Measurements from ENCODE around the gene CPLX1. TPM values are rescaled to one million over a fixed set of nuclear protein-coding genes. Genes with fewer than 3 reads are reported as not detected.
"Not testable (repeated sequence)": the region's sequence is repeated elsewhere in the genome, so short reads cannot be mapped to it uniquely, and the experiment has no call there.

The CPLX1 gene
- total RNA-seq, 1 experiment from 2014 or later: not detected

DNA sequence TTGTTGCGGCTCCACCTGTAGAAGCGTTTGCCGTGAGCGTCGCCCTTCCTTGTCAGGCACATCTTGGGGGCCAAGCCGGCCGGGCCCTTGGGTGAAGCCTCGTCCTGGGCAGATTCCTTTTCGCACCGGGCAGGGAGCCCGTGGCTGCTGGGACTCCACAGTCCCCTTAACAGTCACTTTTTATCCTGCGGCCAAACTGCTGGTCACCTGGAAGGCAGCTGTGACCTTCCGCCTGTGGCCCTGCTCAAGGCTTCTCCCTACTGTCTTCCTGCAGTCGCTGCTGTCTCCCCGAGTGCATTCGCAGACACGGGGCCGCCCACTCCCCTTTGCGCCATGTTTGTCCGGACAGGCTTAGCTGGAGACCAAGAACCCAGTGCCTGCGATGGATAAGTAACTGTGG, 65.3 kb downstream of the CPLX1 start:
- Histone ChIP-seq H3K36me3 (peaks cover 18% of the 10 kb centered on the region; the same call in 1 of the 2 replicates), H3K9me3 (replicated peaks) (no peaks in the 10 kb centered on the region), H3K27me3 (replicated peaks) (no peaks in the 10 kb centered on the region), H3K4me3 (no peak overlapping the region), H3K27ac (no peak overlapping the region), H3K4me1 (replicated peaks) (no peaks in the 10 kb centered on the region)
- DNase-seq (ENCODE audit: low read depth in 1 of 2, low spot score in 2 of 2): no peak

DNA sequence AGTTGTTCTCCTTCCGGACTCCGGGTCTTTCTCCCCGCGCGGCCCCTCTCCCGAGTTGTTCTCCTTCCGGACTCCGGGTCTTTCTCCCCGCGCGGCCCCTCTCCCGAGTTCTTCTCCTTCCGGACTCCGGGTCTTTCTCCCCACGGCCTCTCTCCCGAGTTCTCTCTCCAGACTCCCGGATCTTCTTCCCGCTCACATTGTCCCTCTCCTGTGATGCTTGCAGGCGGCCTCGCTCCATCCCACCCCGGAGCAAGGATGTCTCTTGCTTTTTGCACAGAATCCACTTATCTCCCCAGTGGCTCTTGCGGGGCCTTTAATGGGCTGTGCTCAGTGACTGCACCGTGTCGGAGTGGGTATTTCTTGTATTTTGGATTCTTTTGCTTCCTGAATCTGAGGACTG, 66.1 kb downstream of the CPLX1 start:
- not testable (repeated sequence) for DNase-seq (ENCODE audit: low read depth in 1 of 2, low spot score in 2 of 2); H3K4me3 ChIP-seq; H3K27me3 ChIP-seq (replicated peaks); H3K9me3 ChIP-seq (replicated peaks); H3K27ac ChIP-seq; H3K4me1 ChIP-seq (replicated peaks)
- peaks cover 13% of the 10 kb centered on the region; the same call in 1 of the 2 replicates for H3K36me3 ChIP-seq

DNA sequence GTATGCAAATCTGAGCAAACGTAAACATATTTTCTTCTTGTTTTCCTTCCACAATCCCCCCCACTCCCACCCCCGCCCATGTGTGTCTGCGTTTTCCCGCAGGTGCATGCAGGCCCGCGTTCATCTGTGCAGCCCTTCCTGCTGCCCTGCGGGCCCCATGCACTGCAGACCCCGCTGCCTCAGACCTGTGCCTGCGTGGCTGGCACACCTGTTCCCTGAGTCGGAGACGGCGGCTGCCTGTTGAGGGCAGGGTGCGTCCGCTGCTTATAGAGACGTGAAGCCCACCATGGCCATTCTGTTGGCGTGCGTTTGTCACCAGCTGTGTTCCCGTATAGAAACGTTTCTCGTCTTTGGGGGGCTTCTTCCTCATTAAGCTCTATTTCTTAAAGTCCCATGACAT, 68.8 kb downstream of the CPLX1 start:
- H3K27me3 ChIP-seq (replicated peaks): no peaks in the 10 kb centered on the region
- H3K27ac ChIP-seq: no peak overlapping the region
- H3K4me3 ChIP-seq: no peak overlapping the region
- DNase-seq (ENCODE audit: low read depth in 1 of 2, low spot score in 2 of 2): no peak
- no peaks in the 10 kb centered on the region for H3K4me1 ChIP-seq (replicated peaks)
- no peaks in the 10 kb centered on the region for H3K9me3 ChIP-seq (replicated peaks)
- H3K36me3 ChIP-seq: peaks cover 11% of the 10 kb centered on the region; the same call in 1 of the 2 replicates

DNA sequence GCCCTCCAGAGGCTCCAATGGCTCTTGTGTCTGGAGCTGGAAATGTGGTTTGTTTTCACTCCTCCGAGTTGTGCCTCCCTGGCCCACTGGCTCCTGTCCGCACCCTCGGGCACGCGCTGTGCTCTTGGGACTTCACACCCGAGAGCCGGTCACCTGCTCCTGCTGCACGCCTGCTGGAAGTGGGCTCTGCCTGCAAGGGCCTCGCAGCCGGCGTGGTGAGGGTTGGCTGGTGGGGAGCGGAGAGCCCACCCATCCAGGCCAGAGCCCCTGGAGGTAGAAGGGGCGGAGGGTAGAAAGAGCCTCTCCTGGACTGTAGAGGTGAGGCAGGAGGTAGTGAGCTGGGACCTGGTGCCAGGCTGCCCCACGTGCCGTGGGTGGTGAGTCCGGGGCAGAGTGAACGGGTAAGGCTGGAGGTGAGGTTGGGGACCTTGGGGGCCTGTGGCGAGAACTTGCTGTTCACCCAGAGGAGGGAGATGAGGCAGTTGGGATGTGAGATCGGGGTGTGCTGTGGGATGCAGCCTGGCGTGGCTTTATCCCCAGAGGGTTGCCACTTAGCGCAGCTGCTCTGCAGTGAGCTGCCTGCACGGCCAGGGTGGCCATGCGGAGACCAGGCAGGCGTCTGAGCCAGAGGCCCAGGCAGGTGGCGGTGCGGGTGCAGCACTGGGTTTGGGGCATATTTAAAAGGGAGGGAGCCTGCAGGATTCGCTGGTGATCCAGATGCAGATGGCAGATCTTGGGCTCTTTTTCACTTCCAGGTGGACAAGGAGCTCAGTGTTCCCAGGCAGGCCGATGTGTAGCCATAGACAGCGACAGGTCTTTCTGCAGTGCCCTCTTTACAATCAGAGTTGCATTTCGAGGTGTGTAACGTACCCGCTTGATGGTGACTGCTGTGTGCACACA, 71.5 kb downstream of the CPLX1 start:
- no peaks in the 10 kb centered on the region for H3K9me3 ChIP-seq (replicated peaks)
- H3K27me3 ChIP-seq (replicated peaks): no peaks in the 10 kb centered on the region
- no peak overlapping the region for H3K4me3 ChIP-seq
- H3K4me1 ChIP-seq (replicated peaks): no peaks in the 10 kb centered on the region
- no peak overlapping the region for H3K27ac ChIP-seq
- H3K36me3 ChIP-seq: no peaks in the 10 kb centered on the region
- no peak for DNase-seq (ENCODE audit: low read depth in 1 of 2, low spot score in 2 of 2)

DNA sequence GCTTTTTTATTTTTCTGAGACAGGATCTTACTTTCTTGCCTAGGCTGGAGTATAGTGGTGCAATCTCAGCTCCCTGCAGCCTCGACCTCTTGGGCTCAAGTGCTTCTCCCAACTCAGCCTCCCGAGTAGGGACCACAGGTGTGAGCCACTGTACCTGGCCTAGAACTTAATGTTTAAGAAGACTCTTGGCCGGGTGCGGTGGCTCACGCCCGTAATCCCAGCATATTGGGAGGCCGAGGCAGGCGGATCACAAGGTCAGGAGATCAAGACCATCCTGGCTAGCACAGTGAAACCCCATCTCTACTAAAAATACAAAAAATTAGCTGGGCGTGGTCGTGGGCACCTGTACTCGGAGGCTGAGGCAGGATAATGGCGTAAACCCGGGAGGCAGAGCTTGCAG, 72.7 kb downstream of the CPLX1 start:
- DNase-seq (ENCODE audit: low read depth in 1 of 2, low spot score in 2 of 2); H3K9me3 ChIP-seq (replicated peaks); H3K4me3 ChIP-seq; H3K36me3 ChIP-seq; H3K27me3 ChIP-seq (replicated peaks); H3K27ac ChIP-seq; H3K4me1 ChIP-seq (replicated peaks): not testable (repeated sequence)

DNA sequence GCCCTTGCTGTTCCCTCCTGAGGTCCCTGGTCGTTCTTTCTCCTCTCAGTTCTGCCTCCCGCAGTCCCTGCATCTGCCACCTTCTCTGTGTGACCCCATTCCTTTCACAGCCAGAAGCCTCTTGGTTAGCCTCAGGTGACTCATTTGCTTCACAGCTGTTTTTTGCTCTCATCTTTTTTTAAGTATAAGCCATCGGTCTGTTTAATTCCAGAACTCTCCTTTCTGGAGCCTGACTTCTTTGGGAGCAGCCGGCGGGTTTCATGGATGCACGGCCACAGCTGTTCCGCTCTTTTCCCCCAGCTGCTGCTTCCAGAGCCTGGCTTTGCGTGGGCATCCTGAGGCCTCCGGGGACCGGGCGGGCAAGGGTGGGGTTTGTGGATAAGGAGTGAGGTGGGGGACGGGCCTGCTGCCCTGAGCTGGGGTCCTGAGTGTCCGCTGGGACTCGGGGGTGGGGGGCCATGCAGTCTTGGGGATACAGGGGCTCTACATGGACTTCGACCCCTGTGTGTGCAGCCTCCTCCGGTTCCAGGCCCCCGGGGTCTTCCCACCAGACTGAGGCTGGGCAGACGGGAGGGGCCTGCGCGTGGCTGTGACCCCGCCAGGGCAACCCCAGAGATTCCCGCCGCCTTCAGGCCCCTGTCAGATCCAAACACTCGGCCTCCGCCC, 73.6 kb downstream of the CPLX1 start:
- H3K27me3 ChIP-seq (replicated peaks): no peaks in the 10 kb centered on the region
- no peak overlapping the region for H3K4me3 ChIP-seq
- no peak for DNase-seq (ENCODE audit: low read depth in 1 of 2, low spot score in 2 of 2)
- no peaks in the 10 kb centered on the region for H3K4me1 ChIP-seq (replicated peaks)
- H3K27ac ChIP-seq: no peak overlapping the region
- H3K9me3 ChIP-seq (replicated peaks): no peaks in the 10 kb centered on the region
- no peaks in the 10 kb centered on the region for H3K36me3 ChIP-seq

DNA sequence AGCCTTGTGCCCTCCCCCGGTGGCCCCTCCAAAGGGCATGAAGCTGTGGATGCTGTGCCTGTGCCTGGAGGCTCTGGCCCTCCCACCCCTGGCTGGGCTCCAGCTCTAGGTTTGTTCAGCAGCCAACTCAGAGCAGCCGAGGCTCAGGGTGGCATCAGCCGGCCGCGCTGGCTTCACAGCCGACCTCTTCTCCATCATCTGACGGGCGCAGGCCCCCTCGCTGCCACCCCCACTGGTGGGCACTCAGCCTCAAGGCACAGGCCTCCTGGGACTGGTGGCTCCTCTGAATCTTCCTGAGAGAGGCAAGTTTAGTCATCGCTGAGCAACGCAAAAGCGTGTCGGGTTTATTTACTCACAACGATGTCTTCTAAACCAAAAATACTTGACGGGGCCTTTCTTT, 74.3 kb downstream of the CPLX1 start:
- Histone ChIP-seq H3K4me1 (replicated peaks) (no peaks in the 10 kb centered on the region), H3K27me3 (replicated peaks) (no peaks in the 10 kb centered on the region), H3K36me3 (no peaks in the 10 kb centered on the region), H3K27ac (no peak overlapping the region), H3K9me3 (replicated peaks) (no peaks in the 10 kb centered on the region), H3K4me3 (no peak overlapping the region)
- no peak for DNase-seq (ENCODE audit: low read depth in 1 of 2, low spot score in 2 of 2)

DNA sequence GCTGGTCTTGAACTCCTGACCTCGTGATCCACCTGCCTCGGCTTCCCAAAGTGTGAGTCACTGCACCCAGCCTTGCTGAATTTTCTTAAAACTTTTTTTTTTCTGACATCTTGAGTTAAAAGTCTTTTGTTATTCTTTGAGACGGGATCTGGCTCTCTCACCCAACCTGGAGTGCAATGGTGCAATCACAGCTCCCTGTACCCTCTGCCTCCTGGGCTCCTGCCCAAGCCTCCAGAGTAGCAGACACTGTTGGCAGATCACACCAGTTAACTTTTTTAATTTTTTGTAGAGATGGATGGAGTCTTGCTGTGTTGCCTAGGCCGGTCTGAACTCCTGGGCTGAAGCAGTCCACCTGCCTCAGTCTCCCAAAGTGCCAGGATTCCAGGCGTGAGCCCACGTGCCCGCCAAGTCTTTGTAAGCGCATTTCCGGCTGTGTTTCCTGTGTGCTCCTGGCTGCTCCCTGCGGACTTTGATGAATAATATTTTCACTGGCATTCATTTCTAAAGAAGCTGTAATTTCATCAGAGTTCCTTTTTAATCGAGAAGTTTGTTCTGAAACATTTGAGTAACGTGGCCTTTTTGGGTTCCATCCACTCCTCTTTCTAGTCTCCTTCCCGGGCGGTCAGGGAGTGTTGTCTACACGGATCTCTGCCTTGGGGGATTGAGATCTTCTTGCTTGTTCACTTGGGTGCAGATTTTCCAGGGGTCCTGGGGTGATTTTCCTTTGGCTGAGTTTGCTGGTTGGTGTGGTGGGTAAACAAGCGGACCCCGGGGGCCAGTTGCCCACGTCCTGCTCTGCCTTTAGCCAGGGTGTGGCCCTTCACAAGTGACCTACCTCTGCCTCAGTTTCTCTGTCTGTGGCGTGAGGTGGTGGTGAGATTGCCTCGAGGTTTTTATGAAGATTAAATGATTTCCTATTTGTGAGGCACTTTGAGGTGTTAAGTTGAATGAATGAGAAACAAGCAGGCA, 75.9 kb downstream of the CPLX1 start:
- Histone ChIP-seq H3K9me3 (replicated peaks) (no peaks in the 10 kb centered on the region), H3K36me3 (no peaks in the 10 kb centered on the region), H3K27me3 (replicated peaks) (no peaks in the 10 kb centered on the region), H3K27ac (no peak overlapping the region), H3K4me3 (no peak overlapping the region), H3K4me1 (replicated peaks) (no peaks in the 10 kb centered on the region)
- DNase-seq (ENCODE audit: low read depth in 1 of 2, low spot score in 2 of 2): no peak

DNA sequence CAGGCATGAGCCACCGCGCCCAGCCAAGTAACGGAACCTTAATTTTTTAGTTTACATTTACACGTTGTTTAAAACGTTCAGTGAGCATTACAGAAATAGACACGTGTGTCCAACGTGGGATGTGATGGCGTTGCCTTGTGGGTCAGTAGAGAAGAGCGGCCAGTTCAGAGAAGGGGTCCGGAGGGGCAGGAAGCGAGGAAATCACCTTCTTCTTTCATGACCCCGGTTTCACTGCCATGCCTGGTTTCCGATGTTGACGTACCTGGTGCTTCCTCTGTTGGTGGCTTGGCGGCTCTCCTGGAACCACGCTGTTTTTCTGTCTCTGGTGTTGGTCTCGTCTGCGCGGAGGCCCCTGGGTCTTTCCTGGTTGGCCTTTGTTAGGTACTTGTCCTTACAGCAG, 77.5 kb downstream of the CPLX1 start:
- Histone ChIP-seq H3K36me3 (no peaks in the 10 kb centered on the region), H3K4me1 (replicated peaks) (no peaks in the 10 kb centered on the region), H3K27me3 (replicated peaks) (no peaks in the 10 kb centered on the region), H3K9me3 (replicated peaks) (no peaks in the 10 kb centered on the region), H3K27ac (no peak overlapping the region), H3K4me3 (no peak overlapping the region)
- no peak for DNase-seq (ENCODE audit: low read depth in 1 of 2, low spot score in 2 of 2)

DNA sequence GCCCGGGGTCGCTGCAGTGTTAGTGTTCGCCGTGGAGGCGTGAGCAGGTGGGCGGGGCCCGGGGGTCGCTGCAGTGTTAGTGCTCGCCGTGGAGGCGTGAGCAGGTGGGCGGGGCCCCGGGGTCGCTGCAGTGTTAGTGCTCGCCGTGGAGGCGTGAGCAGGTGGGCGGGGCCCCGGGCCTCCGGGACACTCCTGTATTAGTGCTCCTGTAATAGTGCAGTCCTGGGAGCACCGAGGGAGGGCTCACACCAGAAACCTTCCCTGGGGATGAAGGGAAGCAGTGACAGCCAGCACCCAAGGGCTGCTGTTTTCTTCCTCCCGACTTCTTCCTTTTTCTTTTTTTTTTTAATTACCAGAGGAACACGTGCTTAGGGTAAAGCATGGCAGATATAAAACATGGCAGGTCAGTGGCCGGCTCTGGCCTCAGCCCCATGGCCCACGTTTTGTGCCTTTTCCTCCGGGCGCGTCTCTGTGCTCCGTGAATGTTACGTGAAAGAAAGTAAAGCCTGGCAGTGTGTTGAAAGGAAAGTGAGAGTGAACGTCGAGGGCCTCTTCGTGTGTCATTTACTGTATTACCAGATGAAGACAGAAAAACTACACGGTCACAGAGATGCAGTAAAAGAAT, 78.3 kb downstream of the CPLX1 start:
- no peaks in the 10 kb centered on the region for H3K4me1 ChIP-seq (replicated peaks)
- H3K4me3 ChIP-seq: no peak overlapping the region
- H3K9me3 ChIP-seq (replicated peaks): no peaks in the 10 kb centered on the region
- no peak for DNase-seq (ENCODE audit: low read depth in 1 of 2, low spot score in 2 of 2)
- no peaks in the 10 kb centered on the region; the same call in 1 of the 2 replicates for H3K36me3 ChIP-seq
- H3K27ac ChIP-seq: no peak overlapping the region
- no peaks in the 10 kb centered on the region for H3K27me3 ChIP-seq (replicated peaks)

DNA sequence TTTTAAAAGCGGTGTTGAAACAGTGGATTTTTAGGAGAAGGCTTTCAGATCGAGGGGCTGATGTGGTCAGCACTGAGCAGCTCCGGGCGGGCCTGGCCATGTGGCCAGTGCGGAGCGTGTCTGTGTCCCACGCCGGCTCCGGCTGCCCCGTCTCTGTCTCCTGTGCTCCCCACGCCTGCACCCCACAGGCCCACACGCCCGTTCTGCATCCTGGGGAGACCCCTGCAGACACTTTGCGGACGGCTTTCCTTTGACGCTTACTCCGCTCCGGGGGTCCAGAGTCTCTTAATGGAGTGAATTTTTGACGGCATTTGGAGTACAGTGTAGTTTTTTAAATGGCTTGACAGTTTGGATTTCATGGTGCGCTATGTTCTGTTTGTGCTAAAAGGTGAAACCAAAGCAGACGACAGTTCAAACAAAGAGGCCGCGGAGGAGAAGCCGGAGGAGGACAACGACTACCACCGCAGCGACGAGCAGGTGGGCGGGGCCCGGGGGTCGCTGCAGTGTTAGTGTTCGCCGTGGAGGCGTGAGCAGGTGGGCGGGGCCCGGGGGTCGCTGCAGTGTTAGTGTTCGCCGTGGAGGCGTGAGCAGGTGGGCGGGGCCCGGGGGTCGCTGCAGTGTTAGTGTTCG, 81.6 kb downstream of the CPLX1 start:
- DNase-seq (ENCODE audit: low read depth in 1 of 2, low spot score in 2 of 2): no peak
- no peaks in the 10 kb centered on the region for H3K27me3 ChIP-seq (replicated peaks)
- H3K4me1 ChIP-seq (replicated peaks): peaks cover 12% of the 10 kb centered on the region
- H3K4me3 ChIP-seq: no peak overlapping the region
- no peaks in the 10 kb centered on the region; the same call in 1 of the 2 replicates for H3K36me3 ChIP-seq
- H3K9me3 ChIP-seq (replicated peaks): no peaks in the 10 kb centered on the region
- H3K27ac ChIP-seq: no peak overlapping the region

DNA sequence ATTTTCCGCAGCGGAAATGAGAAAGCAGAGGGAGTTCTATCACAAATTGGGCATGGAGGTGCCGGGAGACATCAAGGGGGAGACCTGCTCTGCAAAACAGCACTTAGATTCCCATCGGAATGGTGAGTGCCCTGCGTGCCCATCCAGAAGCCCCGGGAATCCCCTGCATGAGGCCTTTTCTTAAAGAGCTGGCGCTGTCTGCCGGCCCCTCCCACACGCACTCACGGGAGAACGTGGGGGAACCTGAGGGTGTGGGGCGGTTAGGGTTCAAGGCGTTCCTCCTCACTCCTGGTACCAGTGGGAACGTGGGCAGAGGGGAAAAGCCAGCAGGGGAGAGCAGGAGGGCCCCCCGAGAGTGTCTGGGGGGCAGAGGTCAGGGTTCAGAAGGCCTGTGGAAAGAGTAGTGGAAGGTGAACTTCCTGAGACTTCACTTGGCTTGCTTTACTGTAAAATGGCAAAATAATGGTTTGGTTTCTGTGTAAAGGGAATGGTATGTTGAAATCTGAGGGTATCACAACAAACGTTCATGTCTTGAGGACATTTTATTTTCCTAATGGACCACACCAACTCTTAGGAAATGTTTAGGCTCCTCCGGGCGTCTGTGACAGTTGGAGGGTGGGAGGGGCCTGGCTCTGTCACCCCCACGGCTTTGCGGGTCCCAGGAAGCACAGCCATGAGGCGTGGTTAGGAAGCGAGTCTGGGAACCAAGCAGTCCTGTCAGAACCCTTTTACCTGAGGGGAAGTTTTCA, 82.3 kb downstream of the CPLX1 start:
- Histone ChIP-seq H3K27me3 (replicated peaks) (no peaks in the 10 kb centered on the region), H3K9me3 (replicated peaks) (no peaks in the 10 kb centered on the region), H3K27ac (no peak overlapping the region), H3K4me3 (no peak overlapping the region), H3K36me3 (no peaks in the 10 kb centered on the region; the same call in 1 of the 2 replicates), H3K4me1 (replicated peaks) (peaks cover 12% of the 10 kb centered on the region)
- no peak for DNase-seq (ENCODE audit: low read depth in 1 of 2, low spot score in 2 of 2)
